ENCODE data around the gene MAGEB17.

Gene MAGEB17

GRCh38 chrX:16205840-16206239, 38.6 kb downstream of the MAGEB17 start:
- no peak overlapping the region for H3K27ac ChIP-seq
- H3K27me3 ChIP-seq (replicated peaks): no peaks in the 10 kb centered on the region
- no peak for DNase-seq
- H3K4me3 ChIP-seq (ENCODE audit: low read depth, low read length): no peak overlapping the region
- in situ Hi-C loops (cut with HindIII; ENCODE audit: low pct_ligation_motif_present, low sequenced_read_pairs): no loop called here
- TF ChIP-seq CTCF (IDR thresholded peaks at IDR 0.05; ENCODE audit: low read depth, low read length, missing control alignments): no peak
- H3K36me3 ChIP-seq (replicated peaks): no peaks in the 10 kb centered on the region

- no peak for TF ChIP-seq CTCF (IDR thresholded peaks at IDR 0.05; ENCODE audit: low read depth, low read length, missing control alignments)
- Histone ChIP-seq H3K4me3 (ENCODE audit: low read depth, low read length) (no peak overlapping the region), H3K27me3 (replicated peaks) (no peaks in the 10 kb centered on the region), H3K36me3 (replicated peaks) (no peaks in the 10 kb centered on the region), H3K27ac (no peak overlapping the region)
- DNase-seq: no peak
- in situ Hi-C loops (cut with HindIII; ENCODE audit: low pct_ligation_motif_present, low sequenced_read_pairs): no loop called here
These were observed 40.4 kb downstream of the MAGEB17 start for GRCh38 chrX:16207634-16208033.

- Histone ChIP-seq H3K27me3 (replicated peaks) (no peaks in the 10 kb centered on the region), H3K27ac (no peak overlapping the region), H3K4me3 (ENCODE audit: low read depth, low read length) (no peak overlapping the region), H3K36me3 (replicated peaks) (no peaks in the 10 kb centered on the region)
- no peak for TF ChIP-seq CTCF (IDR thresholded peaks at IDR 0.05; ENCODE audit: low read depth, low read length, missing control alignments)
- in situ Hi-C loops (cut with HindIII; ENCODE audit: low pct_ligation_motif_present, low sequenced_read_pairs): no loop called here
- DNase-seq: no peak
These were observed 41.3 kb downstream of the MAGEB17 start for GRCh38 chrX:16208601-16209000.

- DNase-seq: no peak
- no peaks in the 10 kb centered on the region for H3K27me3 ChIP-seq (replicated peaks)
- no peak overlapping the region for H3K27ac ChIP-seq
- TF ChIP-seq CTCF (IDR thresholded peaks at IDR 0.05; ENCODE audit: low read depth, low read length, missing control alignments): no peak
- H3K4me3 ChIP-seq (ENCODE audit: low read depth, low read length): no peak overlapping the region
- in situ Hi-C loops (cut with HindIII; ENCODE audit: low pct_ligation_motif_present, low sequenced_read_pairs): no loop called here
- H3K36me3 ChIP-seq (replicated peaks): no peaks in the 10 kb centered on the region
These were observed 42.8 kb downstream of the MAGEB17 start for GRCh38 chrX:16210061-16210460.

- Histone ChIP-seq H3K27ac (no peak overlapping the region), H3K36me3 (replicated peaks) (no peaks in the 10 kb centered on the region), H3K27me3 (replicated peaks) (no peaks in the 10 kb centered on the region), H3K4me3 (ENCODE audit: low read depth, low read length) (no peak overlapping the region)
- in situ Hi-C loops (cut with HindIII; ENCODE audit: low pct_ligation_motif_present, low sequenced_read_pairs): no loop called here
- DNase-seq: no peak
- TF ChIP-seq CTCF (IDR thresholded peaks at IDR 0.05; ENCODE audit: low read depth, low read length, missing control alignments): no peak
These were observed 44.7 kb downstream of the MAGEB17 start for GRCh38 chrX:16212024-16212423.

- DNase-seq: peak; percentile 32
- Histone ChIP-seq H3K36me3 (replicated peaks) (no peaks in the 10 kb centered on the region), H3K27me3 (replicated peaks) (no peaks in the 10 kb centered on the region), H3K4me3 (ENCODE audit: low read depth, low read length) (no peak overlapping the region), H3K27ac (no peak overlapping the region)
- in situ Hi-C loops (cut with HindIII; ENCODE audit: low pct_ligation_motif_present, low sequenced_read_pairs): no loop called here
- peak; percentile 62 for TF ChIP-seq CTCF (IDR thresholded peaks at IDR 0.05; ENCODE audit: low read depth, low read length, missing control alignments)
These were observed 45.2 kb downstream of the MAGEB17 start for GRCh38 chrX:16212436-16212835.

Data from brain microvascular endothelial cell (primary cell).